ENCODE measurements around the gene GYPC.
A peak's percentile ranks its signal among the peaks of the same experiment; 100 is the strongest.

The GYPC gene

GRCh38 chr2:126722081-126722480, 66.1 kb downstream of the GYPC start:
- Histone ChIP-seq H3K36me3 (no peaks in the 10 kb centered on the region), H3K27me3 (no peaks in the 10 kb centered on the region), H3K4me1 (no peaks in the 10 kb centered on the region), H3K9me3 (no peaks in the 10 kb centered on the region), H3K4me3 (ENCODE audit: low read depth, low read length) (no peak overlapping the region)
- no peak for DNase-seq
- no peak for TF ChIP-seq CTCF (IDR thresholded peaks at IDR 0.05; ENCODE audit: low read depth, low read length)

GRCh38 chr2:126722546-126722945, 66.6 kb downstream of the GYPC start:
- H3K9me3 ChIP-seq, result no peaks in the 10 kb centered on the region
- H3K27me3 ChIP-seq, result no peaks in the 10 kb centered on the region
- TF ChIP-seq CTCF (IDR thresholded peaks at IDR 0.05; ENCODE audit: low read depth, low read length), result no peak
- no peaks in the 10 kb centered on the region for H3K4me1 ChIP-seq
- no peak overlapping the region for H3K4me3 ChIP-seq (ENCODE audit: low read depth, low read length)
- DNase-seq, result peak; percentile 14
- H3K36me3 ChIP-seq, result no peaks in the 10 kb centered on the region

GRCh38 chr2:126723281-126723815, 67.4 kb downstream of the GYPC start:
- Histone ChIP-seq H3K4me3 (ENCODE audit: low read depth, low read length) (no peak overlapping the region), H3K27me3 (no peaks in the 10 kb centered on the region), H3K9me3 (no peaks in the 10 kb centered on the region), H3K4me1 (no peaks in the 10 kb centered on the region), H3K36me3 (no peaks in the 10 kb centered on the region)
- TF ChIP-seq CTCF (IDR thresholded peaks at IDR 0.05; ENCODE audit: low read depth, low read length), result no peak
- no peak for DNase-seq

GRCh38 chr2:126725580-126725979, 69.6 kb downstream of the GYPC start:
- Histone ChIP-seq H3K4me3 (ENCODE audit: low read depth, low read length) (no peak overlapping the region), H3K4me1 (no peaks in the 10 kb centered on the region), H3K27me3 (no peaks in the 10 kb centered on the region), H3K9me3 (no peaks in the 10 kb centered on the region), H3K36me3 (no peaks in the 10 kb centered on the region)
- TF ChIP-seq CTCF (IDR thresholded peaks at IDR 0.05; ENCODE audit: low read depth, low read length), result no peak
- no peak for DNase-seq

- Histone ChIP-seq H3K4me1 (no peaks in the 10 kb centered on the region), H3K9me3 (no peaks in the 10 kb centered on the region), H3K27me3 (no peaks in the 10 kb centered on the region), H3K4me3 (ENCODE audit: low read depth, low read length) (no peak overlapping the region), H3K36me3 (no peaks in the 10 kb centered on the region)
- DNase-seq, result no peak
- TF ChIP-seq CTCF (IDR thresholded peaks at IDR 0.05; ENCODE audit: low read depth, low read length), result no peak
Observed at GRCh38 chr2:126729896-126730295, 73.9 kb downstream of the GYPC start.

- H3K36me3 ChIP-seq, result no peaks in the 10 kb centered on the region
- H3K4me3 ChIP-seq (ENCODE audit: low read depth, low read length), result no peak overlapping the region
Observed at GRCh38 chr2:126730655-126731054, 74.7 kb downstream of the GYPC start.

More at GRCh38 chr2:126730655-126731054, 74.7 kb downstream of the GYPC start:
- H3K4me1 ChIP-seq, result no peaks in the 10 kb centered on the region
- no peaks in the 10 kb centered on the region for H3K27me3 ChIP-seq
- H3K9me3 ChIP-seq, result no peaks in the 10 kb centered on the region
- TF ChIP-seq CTCF (IDR thresholded peaks at IDR 0.05; ENCODE audit: low read depth, low read length), result no peak
- no peak for DNase-seq

Data from BE2C (cell line).